ENCODE measurements around the gene FREM2. TPM values are rescaled to one million over a fixed set of nuclear protein-coding genes. Genes with fewer than 3 reads are reported as not detected.

Gene FREM2
- polyA plus RNA-seq, 1 of the 3 experiments (the other 2 are of a cell fraction), result not detected

- DNase-seq, result no peak
- H4K20me1 ChIP-seq (ENCODE audit: insufficient read depth), result no peaks in the 10 kb centered on the region
- no peaks in the 10 kb centered on the region for H3K9me3 ChIP-seq
- 7% methylated on average over 5 of the region's 5 CpGs for WGBS (ENCODE audit: low lambda C conversion rate)
- no peak overlapping the region for H2AFZ ChIP-seq (ENCODE audit: low read depth)
- no peaks in the 10 kb centered on the region for H3F3A ChIP-seq (replicated peaks; ENCODE audit: insufficient read depth)
- no peak overlapping the region for H3K9ac ChIP-seq
- H3K36me3 ChIP-seq (replicated peaks in 1 of 2; ENCODE audit: control insufficient read depth in 1 of 2, insufficient read depth in 2 of 2, low read length in 1 of 2), result no peaks in the 10 kb centered on the region
- H3K79me2 ChIP-seq (ENCODE audit: insufficient read depth), result no peaks in the 10 kb centered on the region
- no peaks in the 10 kb centered on the region for H3K4me1 ChIP-seq (ENCODE audit: control insufficient read depth in 1 of 2, insufficient read depth in 2 of 2, low read depth in 1 of 2, low read length in 1 of 2)
- ChIA-PET CTCF (interaction anchor here (3.3 kb wide), 1 partner anchor 11 kb away, joined by 18 read pairs; no protein-coding TSS in a partner anchor), POLR2A (no interaction called here)
- no peak overlapping the region for H3K4me2 ChIP-seq
- no peak overlapping the region for H3K4me3 ChIP-seq (ENCODE audit: low read depth in 2 of 2, low read length in 1 of 2)
- TF ChIP-seq RFX5 (IDR thresholded peaks at IDR 0.05; ENCODE audit: low read length) (no peak), MEF2A (IDR thresholded peaks at IDR 0.05; ENCODE audit: borderline replicate concordance, low read depth) (no peak), TAF1 (IDR thresholded peaks at IDR 0.05; ENCODE audit: borderline replicate concordance, low read depth, low read length) (no peak), FOSL2 (IDR thresholded peaks at IDR 0.05; ENCODE audit: borderline replicate concordance, low read depth) (no peak), EP300 (IDR thresholded peaks at IDR 0.05; ENCODE audit: borderline replicate concordance in 1 of 2, low read depth in 1 of 2, low read length in 1 of 2) (no peak), SIN3A (IDR thresholded peaks at IDR 0.05; ENCODE audit: borderline replicate concordance, low read depth, low read length) (no peak), EZH2phosphoT487 (IDR thresholded peaks at IDR 0.05; ENCODE audit: borderline replicate concordance, low read depth) (no peak), REST (IDR thresholded peaks at IDR 0.05; ENCODE audit: low read depth, low read length) (no peak), TEAD4 (IDR thresholded peaks at IDR 0.05; ENCODE audit: borderline replicate concordance, insufficient read depth) (no peak), USF2 (IDR thresholded peaks at IDR 0.05; ENCODE audit: borderline replicate concordance, low read depth, low read length) (no peak), POLR2AphosphoS5 (IDR thresholded peaks at IDR 0.05; ENCODE audit: low read depth, low read length) (no peak), IRF3 (IDR thresholded peaks at IDR 0.05; ENCODE audit: low read depth, low read length) (no peak), FOXM1 (IDR thresholded peaks at IDR 0.05; ENCODE audit: low read depth) (no peak), SMC3 (IDR thresholded peaks at IDR 0.05; ENCODE audit: low read depth, low read length) (no peak)
- H3K27ac ChIP-seq (ENCODE audit: low read depth in 2 of 2, low read length in 1 of 2), result no peak overlapping the region
- H3K27me3 ChIP-seq (ENCODE audit: insufficient read depth), result no peaks in the 10 kb centered on the region
- H3K9me2 ChIP-seq, result no peaks in the 10 kb centered on the region
Observed at GRCh38 chr13:38775085-38775484, 88.2 kb downstream of the FREM2 start.
